ENCODE results near the gene ITGA1.

GRCh38 chr5:52864884-52865283 lies 77.2 kb downstream of the ITGA1 start:
- TF ChIP-seq CTCF (IDR thresholded peaks at IDR 0.05) (no peak), POLR2A (IDR thresholded peaks at IDR 0.05) (no peak)

Data from vagina (tissue), 2 donors.